AML-193 (cell line): ENCODE measurements around the gene MXD1.
A peak's percentile ranks its signal among the peaks of the same experiment; 100 is the strongest.

Source experiments
- DNase-seq, 2 experiments: peaks; one replicate each; lab custom pipeline; 2025; lab: John Stamatoyannopoulos, UW

The MXD1 gene

DNA sequence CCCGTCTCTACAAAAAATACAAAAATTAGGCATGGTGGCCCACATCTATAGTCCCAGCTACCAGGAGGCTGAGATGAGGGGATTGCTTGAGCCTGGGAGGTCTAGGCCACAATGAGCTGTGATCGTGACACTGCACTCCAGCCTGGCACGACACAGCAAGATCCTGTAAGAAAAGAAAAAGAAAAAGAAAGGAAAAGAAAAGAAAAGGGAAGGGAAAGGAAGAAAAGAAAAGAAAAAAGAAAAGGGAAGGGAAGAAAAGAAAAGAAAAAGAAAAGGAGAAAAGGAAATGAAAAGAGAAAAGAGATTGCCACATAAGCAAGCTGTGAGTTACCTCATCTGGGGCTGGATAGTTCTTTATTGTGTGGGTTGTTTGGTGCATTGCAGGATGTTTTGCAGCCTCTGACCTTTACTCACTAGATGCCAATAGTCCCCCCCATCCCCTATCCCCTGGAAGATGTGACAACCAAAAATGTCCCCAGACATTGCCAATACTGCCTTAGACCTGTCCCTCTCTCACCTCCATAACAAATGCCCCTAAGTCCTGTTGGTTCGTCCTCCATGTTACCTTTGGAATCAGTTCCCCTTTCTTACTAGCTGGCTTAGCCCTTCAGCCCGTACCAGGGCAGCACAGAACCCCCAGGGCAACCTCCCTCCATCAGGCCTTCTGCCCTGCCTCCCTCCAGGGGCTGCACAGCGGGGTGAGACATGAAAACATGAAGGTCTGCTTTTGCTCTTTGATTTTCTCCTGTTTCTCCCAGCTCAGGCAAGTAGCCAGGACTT is 37.6 kb downstream of the MXD1 start:
- peak in 1 of 2 experiments; percentile 14 for DNase-seq

GRCh38 chr2:69954084-69954483 is 39.2 kb downstream of the MXD1 start:
- no peak for DNase-seq

- no peak for DNase-seq
Measured at GRCh38 chr2:69955029-69955428, 40.1 kb downstream of the MXD1 start.

DNA sequence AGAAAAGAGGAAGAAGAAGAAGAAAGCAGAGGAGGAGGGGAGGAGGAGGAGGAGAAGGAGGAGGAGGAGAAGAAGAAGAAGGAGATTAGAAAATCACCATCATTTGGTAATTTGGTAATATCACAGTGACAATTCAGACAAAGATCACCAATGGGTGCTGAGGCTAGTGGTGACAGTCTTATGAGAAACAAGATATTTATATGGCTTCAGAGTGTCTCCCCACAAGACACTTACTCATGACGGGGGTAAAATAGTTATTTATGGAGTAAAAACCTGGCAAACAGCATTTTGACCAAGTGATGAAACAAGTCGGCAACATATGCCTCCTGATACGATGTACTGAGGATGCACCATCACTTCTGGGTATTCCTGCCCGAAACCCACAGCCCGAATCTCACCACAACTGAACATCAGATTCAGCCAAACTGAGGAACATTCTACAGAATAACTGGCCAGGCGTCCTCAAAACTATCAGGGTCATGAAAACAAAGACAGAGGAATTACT is 41.6 kb downstream of the MXD1 start:
- DNase-seq, result no peak

- DNase-seq, result no peak
Measured at GRCh38 chr2:69957965-69958364, 43.1 kb downstream of the MXD1 start.

- no peak for DNase-seq
Measured at GRCh38 chr2:69958480-69958879, 43.6 kb downstream of the MXD1 start.

- no peak for DNase-seq
Measured at GRCh38 chr2:69959425-69959824, 44.5 kb downstream of the MXD1 start.

DNA sequence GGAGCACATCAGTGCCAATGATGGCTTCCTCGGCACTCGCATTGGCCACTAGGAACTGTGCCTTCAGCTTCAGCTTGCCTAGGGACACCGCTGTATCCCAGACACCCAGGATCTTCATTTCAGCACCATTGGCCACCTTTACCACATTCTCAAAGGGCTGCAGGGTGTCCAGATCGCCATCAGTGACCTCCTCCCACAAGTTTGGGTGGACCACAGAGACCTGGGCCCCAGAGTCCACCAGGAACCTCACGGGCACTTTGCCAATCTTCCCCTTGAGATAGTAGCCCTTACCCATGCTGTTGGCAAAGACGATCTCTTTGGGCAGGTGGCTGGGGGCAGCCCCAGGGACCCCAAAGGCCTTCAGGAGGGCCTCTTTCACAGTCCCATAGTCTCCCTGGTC is 45.9 kb downstream of the MXD1 start:
- no peak for DNase-seq

DNA sequence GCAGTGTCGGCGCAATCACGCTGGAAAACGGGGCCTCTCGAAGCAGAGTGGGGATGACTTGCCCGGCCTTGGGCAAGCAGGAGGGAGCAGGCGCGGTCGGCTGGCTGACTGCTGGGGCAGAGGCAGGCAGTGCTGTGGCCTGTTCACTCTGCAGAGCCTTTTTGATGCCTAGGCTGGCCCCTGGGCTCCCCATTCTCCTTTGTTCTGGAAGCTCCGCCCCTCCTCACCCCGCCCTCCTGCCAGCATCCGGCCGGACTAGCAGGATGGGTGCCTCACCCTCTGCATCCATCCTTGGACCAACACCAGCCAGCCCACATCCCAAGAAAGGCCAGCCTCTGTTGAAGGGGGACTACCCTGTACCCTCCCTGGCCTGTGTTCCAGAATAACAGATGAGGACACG is 46.6 kb downstream of the MXD1 start, which contains the start of gene ASPRV1:
Gene ASPRV1 (minus strand): TSS at position 136 of the 400 bp plus-strand sequence. CDS start 195 bp downstream, outside the sequence.
- no peak for DNase-seq

DNA sequence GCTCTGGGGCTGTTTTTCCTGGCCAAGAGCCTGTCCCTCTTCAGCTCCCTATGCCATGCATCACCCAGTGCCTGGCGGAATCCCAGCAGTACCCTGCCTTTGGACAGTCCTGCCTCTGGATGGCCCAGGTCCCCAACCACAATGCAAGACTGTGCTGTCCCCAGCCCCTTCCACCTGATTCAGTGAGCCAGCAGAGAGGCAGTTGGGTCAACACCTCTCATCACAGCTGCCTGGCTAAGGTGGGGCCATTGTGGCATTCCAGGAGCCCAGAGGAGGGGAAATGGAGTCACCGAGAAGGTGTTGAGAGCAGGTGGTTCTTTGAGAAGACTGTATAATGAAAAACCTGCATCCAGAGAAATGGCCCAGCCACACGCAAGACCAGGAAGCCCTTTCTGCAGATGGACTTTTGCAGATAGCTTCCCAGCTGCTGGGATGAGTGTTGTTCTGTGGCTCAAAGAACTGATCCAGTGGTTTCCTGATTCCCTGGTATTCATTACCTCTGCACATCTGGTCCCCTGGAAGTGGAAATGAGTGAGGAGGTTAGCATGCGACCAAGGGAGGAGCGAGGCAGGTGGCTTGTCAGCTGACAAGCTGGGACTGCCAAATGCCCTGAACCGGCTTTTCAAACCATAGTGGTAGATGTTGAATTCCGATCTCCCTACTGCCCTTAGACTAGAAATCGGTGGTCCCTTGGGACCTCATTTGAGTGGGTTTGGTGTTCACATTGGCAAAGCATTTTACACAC is 48.2 kb downstream of the MXD1 start:
- no peak for DNase-seq

GRCh38 chr2:69964353-69964841 is 49.5 kb downstream of the MXD1 start:
- no peak for DNase-seq

- no peak for DNase-seq
Measured at GRCh38 chr2:69965756-69966445, 51.0 kb downstream of the MXD1 start.

DNA sequence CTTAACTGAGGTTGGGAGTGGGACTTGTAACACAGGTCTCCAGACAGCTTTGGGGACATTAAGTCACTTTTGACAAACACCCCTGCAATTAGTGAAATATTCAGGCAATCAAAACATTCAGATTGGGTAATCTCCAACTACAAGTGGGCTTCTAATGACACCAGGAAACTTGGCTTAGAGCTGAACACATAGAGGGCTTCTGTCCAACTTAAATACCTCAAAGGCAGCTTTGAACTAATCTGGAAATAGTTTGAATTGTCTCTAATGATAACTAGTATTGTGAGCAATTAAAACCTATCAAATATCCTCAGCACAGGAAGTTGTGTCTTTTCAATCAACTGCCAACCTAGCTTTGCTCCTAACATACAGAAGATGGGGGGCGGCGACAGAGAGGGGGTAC is 51.6 kb downstream of the MXD1 start:
- DNase-seq, result no peak

- no peak for DNase-seq
Measured at GRCh38 chr2:69968609-69969008, 53.7 kb downstream of the MXD1 start.

DNA sequence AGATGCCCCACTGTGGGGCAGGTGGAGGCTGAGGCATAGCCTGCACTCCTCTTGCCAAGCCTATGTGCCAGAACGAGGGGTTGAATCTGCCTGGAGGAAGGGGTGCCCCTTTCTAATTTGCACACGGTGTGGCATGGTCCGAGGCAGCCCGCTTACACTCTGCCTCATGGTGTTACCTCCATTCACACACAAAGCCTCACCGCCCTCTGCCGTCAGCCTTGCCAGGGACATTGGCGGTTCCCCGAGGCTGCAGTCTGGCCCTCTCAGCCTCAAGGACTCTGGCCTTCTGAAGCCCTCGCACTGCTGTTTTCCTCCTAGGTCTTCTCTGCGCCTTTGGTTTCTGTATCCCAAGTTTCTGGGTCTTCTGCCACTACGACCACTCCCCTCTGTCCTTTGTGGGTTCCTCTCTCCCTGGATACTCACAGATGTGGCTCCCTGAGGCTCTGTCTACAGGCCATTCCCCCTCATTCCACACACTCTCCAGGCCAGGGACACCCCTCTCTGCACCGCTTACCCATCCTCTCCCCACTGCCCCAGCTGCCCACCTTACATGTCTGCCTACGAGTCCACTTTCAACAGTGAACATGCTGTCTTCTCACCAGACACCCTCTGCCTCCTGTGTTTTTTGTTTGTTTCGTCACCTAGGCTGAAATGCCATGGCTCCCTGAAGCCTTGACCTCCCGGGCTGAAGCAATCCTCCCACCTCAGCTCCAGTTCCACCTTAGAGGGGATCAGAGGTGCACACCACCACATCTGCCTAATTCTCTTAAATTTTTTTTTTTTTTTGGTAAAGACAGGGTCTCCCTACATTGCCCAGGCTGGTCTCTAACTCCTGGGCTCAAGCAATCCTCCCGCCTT is 54.4 kb downstream of the MXD1 start:
- DNase-seq, result no peak

GRCh38 chr2:69969991-69970390 is 55.1 kb downstream of the MXD1 start:
- DNase-seq, result no peak

- DNase-seq, result no peak
Measured at GRCh38 chr2:69972822-69973221, 57.9 kb downstream of the MXD1 start.

- DNase-seq, result no peak
Measured at GRCh38 chr2:69973335-69973735, 58.4 kb downstream of the MXD1 start.

DNA sequence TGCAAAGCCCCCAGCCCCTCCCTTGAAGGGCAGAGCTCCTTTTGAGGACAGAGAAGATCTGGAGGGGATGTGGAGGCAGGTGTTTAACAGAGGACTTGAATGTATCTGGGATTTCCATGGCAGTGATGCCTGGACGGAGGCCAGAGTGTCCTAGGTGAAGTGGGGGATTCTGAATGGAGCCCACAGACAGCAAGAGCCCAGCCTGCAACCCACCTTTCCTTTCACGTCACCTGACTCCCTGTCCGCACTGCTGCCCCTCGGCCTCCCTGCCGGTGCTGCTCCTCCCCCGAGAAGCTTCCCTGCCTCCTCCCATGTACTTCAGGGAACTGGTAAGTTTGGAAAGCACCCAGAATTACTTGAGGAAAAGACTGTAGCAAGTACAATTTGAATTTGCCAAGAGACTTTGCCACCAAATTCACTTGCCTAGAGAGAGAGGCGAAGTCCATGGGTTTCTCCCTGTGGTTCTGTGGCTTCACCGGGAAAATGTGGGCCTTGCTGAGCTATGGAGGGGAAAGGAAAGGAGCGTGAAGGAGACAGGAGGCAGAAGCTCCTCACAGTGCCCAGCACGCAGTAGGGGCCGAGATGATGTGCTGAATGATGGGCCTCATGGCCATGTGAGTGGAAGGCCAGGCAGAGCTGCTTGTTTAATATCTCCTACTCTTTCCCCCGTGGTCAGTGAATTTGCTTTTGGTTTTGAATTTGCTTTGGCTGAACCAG is 60.4 kb downstream of the MXD1 start:
- DNase-seq, result no peak

GRCh38 chr2:69975853-69976462 is 61.0 kb downstream of the MXD1 start:
- no peak for DNase-seq
